HepG2 (cell line): ENCODE measurements around the gene ZNF670. TPM values are rescaled to one million over a fixed set of nuclear protein-coding genes. Genes with fewer than 3 reads are reported as not detected.
A peak's percentile ranks its signal among the peaks of the same experiment; 100 is the strongest.

Source experiments
- FOXA1 ChIP-seq, 2 experiments: fragments of 450-650 bp in 1 of 2; sonication (generic) in 1 of 2; formaldehyde crosslinking in 1 of 2; IDR thresholded peaks; 2 replicates each; pipeline versions ENCODE4 v1.4.0 to v1.6.1; 2016 to 2020; ENCODE audit warnings: missing genetic modification reagents in 1 of 2
- HDAC1 ChIP-seq: sonication (generic); formaldehyde crosslinking; IDR thresholded peaks from 2 replicates; pipeline ENCODE4 v1.5.1; 2020; ENCODE audit warnings: mild to moderate bottlenecking, missing genetic modification reagents
- IRX3 ChIP-seq: sonication (generic); formaldehyde crosslinking; IDR thresholded peaks from 2 replicates; pipeline ENCODE4 v1.8.1; 2023; ENCODE audit warnings: mild to moderate bottlenecking, low read depth, missing genetic modification reagents, borderline replicate concordance
- SMC3 ChIP-seq: IDR thresholded peaks from 2 replicates; pipeline ENCODE4 v1.6.1; 2011; ENCODE audit warnings: low read length, improper control_type of control experiment
- SNAPC2 ChIP-seq: sonication (generic); formaldehyde crosslinking; IDR thresholded peaks from 2 replicates; pipeline ENCODE4 v1.8.1; 2022; ENCODE audit warnings: mild to moderate bottlenecking, missing genetic modification reagents
- ZNF776 ChIP-seq: sonication (generic); formaldehyde crosslinking; IDR thresholded peaks from 2 replicates; pipeline ENCODE4 v1.4.0; 2020; ENCODE audit warnings: mild to moderate bottlenecking, missing genetic modification reagents
- polyA plus RNA-seq, 8 experiments: library from polyadenylated mRNA; depleted of rRNA in 3 of 8; stranded (reverse) in 7 of 8; unstranded in 1 of 8; fragments of >200 nt; fragmentation: Illumina TruSeq in 4 of 8; extraction: Trizol in 4 of 8; gene quantifications; 2 replicates each; pipeline versions ENCODE4 v1.2.1 to v1.2.3, GENCODE V29; 2011 to 2016; ENCODE audit warnings: low read depth in 4 of 8, missing spikeins in 1 of 8, mixed read lengths in 1 of 8; ENCODE audit not compliant: insufficient read depth in 1 of 8
- total RNA-seq, 5 experiments: library from RNA; depleted of rRNA; stranded (reverse); fragments of >200 nt; fragmentation: Illumina TruSeq; extraction: Trizol; gene quantifications; 2 replicates each; pipeline ENCODE4 v1.2.3, GENCODE V29; 2016; ENCODE audit warnings: low read depth in 1 of 5
- TF ChIP-seq, protein P1 (sequence below): IDR thresholded peaks from 2 replicates; pipeline ENCODE4 v1.6.1; 2012; ENCODE audit warnings: low read length, improper control_type of control experiment
- TF ChIP-seq, protein P2 (sequence below): sonication (generic); formaldehyde crosslinking; IDR thresholded peaks from 2 replicates; pipeline ENCODE4 v1.8.0; 2022; ENCODE audit warnings: missing genetic modification reagents, mild to moderate bottlenecking, borderline replicate concordance
- TF ChIP-seq, protein P3 (sequence below): sonication (generic); formaldehyde crosslinking; IDR thresholded peaks from 2 replicates; pipeline ENCODE4 v1.4.0; 2020; ENCODE audit warnings: missing genetic modification reagents, mild to moderate bottlenecking, borderline replicate concordance
- TF ChIP-seq, protein P4 (sequence below): sonication (generic); formaldehyde crosslinking; IDR thresholded peaks from 2 replicates; pipeline ENCODE4 v1.4.0; 2020; ENCODE audit warnings: missing genetic modification reagents
- TF ChIP-seq, protein P5 (sequence below): sonication (generic); formaldehyde crosslinking; IDR thresholded peaks from 2 replicates; pipeline ENCODE4 v1.4.0; 2020; ENCODE audit warnings: missing genetic modification reagents
- TF ChIP-seq, protein P6 (sequence below): sonication (generic); formaldehyde crosslinking; IDR thresholded peaks from 2 replicates; pipeline ENCODE4 v1.5.1; 2020; ENCODE audit warnings: mild to moderate bottlenecking, missing genetic modification reagents
- TF ChIP-seq, protein P7 (sequence below): sonication (generic); formaldehyde crosslinking; IDR thresholded peaks from 2 replicates; pipeline ENCODE4 v1.8.0; 2022; ENCODE audit warnings: mild to moderate bottlenecking, missing genetic modification reagents
- TF ChIP-seq, protein P8 (sequence below): IDR thresholded peaks from 2 replicates; pipeline ENCODE4 v1.6.1; 2018; ENCODE audit warnings: missing genetic modification reagents, mild to moderate bottlenecking, missing compliant biosample characterization

Gene ZNF670
- total and polyA plus RNA-seq, 2 of the 13 experiments (the other 11 are each of a cell fraction or from before 2014, with no cell fraction given): 4.2 to 10.9 TPM

DNA sequence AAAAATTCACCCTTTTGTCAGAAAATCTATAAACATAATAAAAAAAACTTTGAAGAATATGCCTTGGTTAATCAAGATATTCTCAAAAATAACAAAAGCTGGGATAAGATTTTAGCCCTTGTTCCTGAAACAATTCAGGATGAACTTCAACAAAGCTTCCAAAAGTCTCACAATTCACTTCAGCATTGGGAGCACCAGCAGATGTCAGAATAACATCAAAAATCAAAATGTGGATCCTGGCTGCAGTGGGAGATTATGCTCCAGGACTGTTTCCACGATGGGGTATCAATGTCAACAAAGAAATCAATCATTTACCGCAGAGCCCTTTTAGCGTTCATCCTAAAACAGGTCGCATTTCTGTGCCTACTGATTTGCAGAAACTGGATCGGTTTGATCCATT is 35.2 kb downstream of the ZNF670 start (continued):
- TF ChIP-seq, protein P1, sequence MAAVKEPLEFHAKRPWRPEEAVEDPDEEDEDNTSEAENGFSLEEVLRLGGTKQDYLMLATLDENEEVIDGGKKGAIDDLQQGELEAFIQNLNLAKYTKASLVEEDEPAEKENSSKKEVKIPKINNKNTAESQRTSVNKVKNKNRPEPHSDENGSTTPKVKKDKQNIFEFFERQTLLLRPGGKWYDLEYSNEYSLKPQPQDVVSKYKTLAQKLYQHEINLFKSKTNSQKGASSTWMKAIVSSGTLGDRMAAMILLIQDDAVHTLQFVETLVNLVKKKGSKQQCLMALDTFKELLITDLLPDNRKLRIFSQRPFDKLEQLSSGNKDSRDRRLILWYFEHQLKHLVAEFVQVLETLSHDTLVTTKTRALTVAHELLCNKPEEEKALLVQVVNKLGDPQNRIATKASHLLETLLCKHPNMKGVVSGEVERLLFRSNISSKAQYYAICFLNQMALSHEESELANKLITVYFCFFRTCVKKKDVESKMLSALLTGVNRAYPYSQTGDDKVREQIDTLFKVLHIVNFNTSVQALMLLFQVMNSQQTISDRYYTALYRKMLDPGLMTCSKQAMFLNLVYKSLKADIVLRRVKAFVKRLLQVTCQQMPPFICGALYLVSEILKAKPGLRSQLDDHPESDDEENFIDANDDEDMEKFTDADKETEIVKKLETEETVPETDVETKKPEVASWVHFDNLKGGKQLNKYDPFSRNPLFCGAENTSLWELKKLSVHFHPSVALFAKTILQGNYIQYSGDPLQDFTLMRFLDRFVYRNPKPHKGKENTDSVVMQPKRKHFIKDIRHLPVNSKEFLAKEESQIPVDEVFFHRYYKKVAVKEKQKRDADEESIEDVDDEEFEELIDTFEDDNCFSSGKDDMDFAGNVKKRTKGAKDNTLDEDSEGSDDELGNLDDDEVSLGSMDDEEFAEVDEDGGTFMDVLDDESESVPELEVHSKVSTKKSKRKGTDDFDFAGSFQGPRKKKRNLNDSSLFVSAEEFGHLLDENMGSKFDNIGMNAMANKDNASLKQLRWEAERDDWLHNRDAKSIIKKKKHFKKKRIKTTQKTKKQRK: no peak
- no peak for TF ChIP-seq IRX3 (CRISPR knock-in tag)
- TF ChIP-seq, protein P2, sequence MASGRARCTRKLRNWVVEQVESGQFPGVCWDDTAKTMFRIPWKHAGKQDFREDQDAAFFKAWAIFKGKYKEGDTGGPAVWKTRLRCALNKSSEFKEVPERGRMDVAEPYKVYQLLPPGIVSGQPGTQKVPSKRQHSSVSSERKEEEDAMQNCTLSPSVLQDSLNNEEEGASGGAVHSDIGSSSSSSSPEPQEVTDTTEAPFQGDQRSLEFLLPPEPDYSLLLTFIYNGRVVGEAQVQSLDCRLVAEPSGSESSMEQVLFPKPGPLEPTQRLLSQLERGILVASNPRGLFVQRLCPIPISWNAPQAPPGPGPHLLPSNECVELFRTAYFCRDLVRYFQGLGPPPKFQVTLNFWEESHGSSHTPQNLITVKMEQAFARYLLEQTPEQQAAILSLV (CRISPR knock-in tag): no peak
- no peak for TF ChIP-seq FOXA1 (IDR thresholded peaks at IDR 0.05)
- TF ChIP-seq FOXA1 (CRISPR knock-in tag; IDR thresholded peaks at IDR 0.05): 0 out of 2 replicates have a peak, but pooled peaks have one; percentile 20
- TF ChIP-seq, protein P3, sequence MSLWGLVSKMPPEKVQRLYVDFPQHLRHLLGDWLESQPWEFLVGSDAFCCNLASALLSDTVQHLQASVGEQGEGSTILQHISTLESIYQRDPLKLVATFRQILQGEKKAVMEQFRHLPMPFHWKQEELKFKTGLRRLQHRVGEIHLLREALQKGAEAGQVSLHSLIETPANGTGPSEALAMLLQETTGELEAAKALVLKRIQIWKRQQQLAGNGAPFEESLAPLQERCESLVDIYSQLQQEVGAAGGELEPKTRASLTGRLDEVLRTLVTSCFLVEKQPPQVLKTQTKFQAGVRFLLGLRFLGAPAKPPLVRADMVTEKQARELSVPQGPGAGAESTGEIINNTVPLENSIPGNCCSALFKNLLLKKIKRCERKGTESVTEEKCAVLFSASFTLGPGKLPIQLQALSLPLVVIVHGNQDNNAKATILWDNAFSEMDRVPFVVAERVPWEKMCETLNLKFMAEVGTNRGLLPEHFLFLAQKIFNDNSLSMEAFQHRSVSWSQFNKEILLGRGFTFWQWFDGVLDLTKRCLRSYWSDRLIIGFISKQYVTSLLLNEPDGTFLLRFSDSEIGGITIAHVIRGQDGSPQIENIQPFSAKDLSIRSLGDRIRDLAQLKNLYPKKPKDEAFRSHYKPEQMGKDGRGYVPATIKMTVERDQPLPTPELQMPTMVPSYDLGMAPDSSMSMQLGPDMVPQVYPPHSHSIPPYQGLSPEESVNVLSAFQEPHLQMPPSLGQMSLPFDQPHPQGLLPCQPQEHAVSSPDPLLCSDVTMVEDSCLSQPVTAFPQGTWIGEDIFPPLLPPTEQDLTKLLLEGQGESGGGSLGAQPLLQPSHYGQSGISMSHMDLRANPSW (CRISPR knock-in tag): no peak
- TF ChIP-seq, protein P4, sequence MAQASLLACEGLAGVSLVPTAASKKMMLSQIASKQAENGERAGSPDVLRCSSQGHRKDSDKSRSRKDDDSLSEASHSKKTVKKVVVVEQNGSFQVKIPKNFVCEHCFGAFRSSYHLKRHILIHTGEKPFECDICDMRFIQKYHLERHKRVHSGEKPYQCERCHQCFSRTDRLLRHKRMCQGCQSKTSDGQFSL: no peak
- TF ChIP-seq, protein P5, sequence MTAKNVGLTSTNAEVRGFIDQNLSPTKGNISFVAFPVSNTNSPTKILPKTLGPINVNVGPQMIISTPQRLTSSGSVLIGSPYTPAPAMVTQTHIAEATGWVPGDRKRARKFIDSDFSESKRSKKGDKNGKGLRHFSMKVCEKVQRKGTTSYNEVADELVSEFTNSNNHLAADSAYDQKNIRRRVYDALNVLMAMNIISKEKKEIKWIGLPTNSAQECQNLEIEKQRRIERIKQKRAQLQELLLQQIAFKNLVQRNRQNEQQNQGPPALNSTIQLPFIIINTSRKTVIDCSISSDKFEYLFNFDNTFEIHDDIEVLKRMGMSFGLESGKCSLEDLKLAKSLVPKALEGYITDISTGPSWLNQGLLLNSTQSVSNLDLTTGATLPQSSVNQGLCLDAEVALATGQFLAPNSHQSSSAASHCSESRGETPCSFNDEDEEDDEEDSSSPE (CRISPR knock-in tag): no peak
- no peak for TF ChIP-seq SNAPC2 (CRISPR knock-in tag)
- TF ChIP-seq HDAC1 (CRISPR knock-in tag): no peak
- TF ChIP-seq, protein P6, sequence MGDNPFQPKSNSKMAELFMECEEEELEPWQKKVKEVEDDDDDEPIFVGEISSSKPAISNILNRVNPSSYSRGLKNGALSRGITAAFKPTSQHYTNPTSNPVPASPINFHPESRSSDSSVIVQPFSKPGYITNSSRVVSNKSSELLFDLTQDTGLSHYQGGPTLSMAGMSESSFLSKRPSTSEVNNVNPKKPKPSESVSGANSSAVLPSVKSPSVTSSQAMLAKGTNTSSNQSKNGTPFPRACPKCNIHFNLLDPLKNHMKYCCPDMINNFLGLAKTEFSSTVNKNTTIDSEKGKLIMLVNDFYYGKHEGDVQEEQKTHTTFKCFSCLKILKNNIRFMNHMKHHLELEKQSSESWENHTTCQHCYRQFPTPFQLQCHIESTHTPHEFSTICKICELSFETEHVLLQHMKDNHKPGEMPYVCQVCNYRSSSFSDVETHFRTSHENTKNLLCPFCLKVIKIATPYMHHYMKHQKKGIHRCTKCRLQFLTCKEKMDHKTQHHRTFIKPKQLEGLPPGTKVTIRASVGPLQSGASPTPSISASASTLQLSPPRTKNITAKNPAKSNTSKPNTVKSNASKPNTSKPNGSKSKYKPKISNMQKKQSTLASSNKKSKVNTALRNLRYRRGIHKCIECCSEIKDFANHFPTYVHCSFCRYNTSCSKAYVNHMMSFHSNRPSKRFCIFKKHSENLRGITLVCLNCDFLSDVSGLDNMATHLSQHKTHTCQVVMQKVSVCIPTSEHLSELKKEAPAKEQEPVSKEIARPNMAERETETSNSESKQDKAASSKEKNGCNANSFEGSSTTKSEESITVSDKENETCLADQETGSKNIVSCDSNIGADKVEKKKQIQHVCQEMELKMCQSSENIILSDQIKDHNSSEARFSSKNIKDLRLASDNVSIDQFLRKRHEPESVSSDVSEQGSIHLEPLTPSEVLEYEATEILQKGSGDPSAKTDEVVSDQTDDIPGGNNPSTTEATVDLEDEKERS: no peak
- TF ChIP-seq, protein P7, sequence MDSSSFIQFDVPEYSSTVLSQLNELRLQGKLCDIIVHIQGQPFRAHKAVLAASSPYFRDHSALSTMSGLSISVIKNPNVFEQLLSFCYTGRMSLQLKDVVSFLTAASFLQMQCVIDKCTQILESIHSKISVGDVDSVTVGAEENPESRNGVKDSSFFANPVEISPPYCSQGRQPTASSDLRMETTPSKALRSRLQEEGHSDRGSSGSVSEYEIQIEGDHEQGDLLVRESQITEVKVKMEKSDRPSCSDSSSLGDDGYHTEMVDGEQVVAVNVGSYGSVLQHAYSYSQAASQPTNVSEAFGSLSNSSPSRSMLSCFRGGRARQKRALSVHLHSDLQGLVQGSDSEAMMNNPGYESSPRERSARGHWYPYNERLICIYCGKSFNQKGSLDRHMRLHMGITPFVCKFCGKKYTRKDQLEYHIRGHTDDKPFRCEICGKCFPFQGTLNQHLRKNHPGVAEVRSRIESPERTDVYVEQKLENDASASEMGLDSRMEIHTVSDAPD (CRISPR knock-in tag): no peak
- TF ChIP-seq, protein P8, sequence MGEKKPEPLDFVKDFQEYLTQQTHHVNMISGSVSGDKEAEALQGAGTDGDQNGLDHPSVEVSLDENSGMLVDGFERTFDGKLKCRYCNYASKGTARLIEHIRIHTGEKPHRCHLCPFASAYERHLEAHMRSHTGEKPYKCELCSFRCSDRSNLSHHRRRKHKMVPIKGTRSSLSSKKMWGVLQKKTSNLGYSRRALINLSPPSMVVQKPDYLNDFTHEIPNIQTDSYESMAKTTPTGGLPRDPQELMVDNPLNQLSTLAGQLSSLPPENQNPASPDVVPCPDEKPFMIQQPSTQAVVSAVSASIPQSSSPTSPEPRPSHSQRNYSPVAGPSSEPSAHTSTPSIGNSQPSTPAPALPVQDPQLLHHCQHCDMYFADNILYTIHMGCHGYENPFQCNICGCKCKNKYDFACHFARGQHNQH (CRISPR knock-in tag): no peak
- TF ChIP-seq SMC3: peak; percentile 30; the same call in 1 of the 2 replicates
- no peak for TF ChIP-seq ZNF776 (CRISPR knock-in tag)
